Calu3 (cell line): ENCODE measurements around the gene FHIT. TPM values are rescaled to one million over a fixed set of nuclear protein-coding genes. Genes with fewer than 3 reads are reported as not detected.

Experiments
- BruUV-seq: library from RNA; stranded (reverse); fragments of 400-500 nt; replicated peaks from 2 replicates; lab custom pipeline; 2021; lab: Mats Ljungman, UMichigan
- CTCF ChIA-PET: fragments of 300-600 bp; sonication (Branson Sonifier 250); formaldehyde crosslinking; loops from one replicate; lab custom pipeline; 2022; ENCODE audit warnings: antibody characterized with exemption; lab: Charles Lee
- DNase-seq: peaks from one replicate; pipeline ENCODE4 v3.0.0; 2022
- H3K27ac Mint-ChIP-seq: one replicate; pipeline ENCODE4 v1.8.0; 2022; ENCODE audit warnings: mixed read lengths; ENCODE audit not compliant: unreplicated experiment
- H3K27me3 Mint-ChIP-seq: one replicate; pipeline ENCODE4 v1.8.0; 2022; ENCODE audit warnings: mixed read lengths; ENCODE audit not compliant: unreplicated experiment
- H3K36me3 Mint-ChIP-seq: one replicate; pipeline ENCODE4 v1.8.0; 2022; ENCODE audit warnings: mild to moderate bottlenecking, moderate library complexity, mixed read lengths; ENCODE audit not compliant: insufficient read depth, unreplicated experiment
- H3K4me1 Mint-ChIP-seq: one replicate; pipeline ENCODE4 v1.8.0; 2022; ENCODE audit warnings: mild to moderate bottlenecking, low read depth, mixed read lengths; ENCODE audit not compliant: unreplicated experiment
- H3K4me3 Mint-ChIP-seq: one replicate; pipeline ENCODE4 v1.8.0; 2022; ENCODE audit warnings: mild to moderate bottlenecking, low read depth, moderate library complexity, mixed read lengths; ENCODE audit not compliant: unreplicated experiment
- H3K9me3 Mint-ChIP-seq: one replicate; pipeline ENCODE4 v1.8.0; 2022; ENCODE audit warnings: low read depth, mixed read lengths; ENCODE audit not compliant: unreplicated experiment
- intact Hi-C: fragments of 100-400 bp; cut with micrococcal nuclease; formaldehyde crosslinking; loops from one replicate; pipeline ENCODE4 v1.10.0; 2022; ENCODE audit not compliant: unreplicated experiment
- total RNA-seq: library from RNA; stranded (reverse); gene quantifications from 2 replicates; pipeline ENCODE4 v1.2.3, GENCODE V29; 2022
- TF ChIP-seq, protein P1 (sequence below): fragments of 200-600 bp; IDR thresholded peaks from one replicate; pipeline ENCODE4 v1.8.0; 2022; ENCODE audit warnings: antibody characterized with exemption; ENCODE audit not compliant: unreplicated experiment

Gene FHIT
- total RNA-seq, 1 experiment from 2014 or later = 6.2 TPM

GRCh38 chr3:60728006-60728405 is 523.2 kb downstream of the FHIT start:
- intact Hi-C loops = no loop called here
- no peak overlapping the region for H3K4me3 Mint-ChIP-seq
- CTCF ChIA-PET = no interaction called here
- DNase-seq = no peak
- H3K27ac Mint-ChIP-seq = no peak overlapping the region
- H3K4me1 Mint-ChIP-seq = no peaks in the 10 kb centered on the region
- H3K9me3 Mint-ChIP-seq = peaks cover 6% of the 10 kb centered on the region
- no peaks in the 10 kb centered on the region for H3K36me3 Mint-ChIP-seq
- no peaks in the 10 kb centered on the region for H3K27me3 Mint-ChIP-seq
- no TSS peak for BruUV-seq
- TF ChIP-seq, protein P1, sequence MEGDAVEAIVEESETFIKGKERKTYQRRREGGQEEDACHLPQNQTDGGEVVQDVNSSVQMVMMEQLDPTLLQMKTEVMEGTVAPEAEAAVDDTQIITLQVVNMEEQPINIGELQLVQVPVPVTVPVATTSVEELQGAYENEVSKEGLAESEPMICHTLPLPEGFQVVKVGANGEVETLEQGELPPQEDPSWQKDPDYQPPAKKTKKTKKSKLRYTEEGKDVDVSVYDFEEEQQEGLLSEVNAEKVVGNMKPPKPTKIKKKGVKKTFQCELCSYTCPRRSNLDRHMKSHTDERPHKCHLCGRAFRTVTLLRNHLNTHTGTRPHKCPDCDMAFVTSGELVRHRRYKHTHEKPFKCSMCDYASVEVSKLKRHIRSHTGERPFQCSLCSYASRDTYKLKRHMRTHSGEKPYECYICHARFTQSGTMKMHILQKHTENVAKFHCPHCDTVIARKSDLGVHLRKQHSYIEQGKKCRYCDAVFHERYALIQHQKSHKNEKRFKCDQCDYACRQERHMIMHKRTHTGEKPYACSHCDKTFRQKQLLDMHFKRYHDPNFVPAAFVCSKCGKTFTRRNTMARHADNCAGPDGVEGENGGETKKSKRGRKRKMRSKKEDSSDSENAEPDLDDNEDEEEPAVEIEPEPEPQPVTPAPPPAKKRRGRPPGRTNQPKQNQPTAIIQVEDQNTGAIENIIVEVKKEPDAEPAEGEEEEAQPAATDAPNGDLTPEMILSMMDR = no peak

- Mint-ChIP-seq H3K4me1 (no peaks in the 10 kb centered on the region), H3K4me3 (no peak overlapping the region), H3K27me3 (no peaks in the 10 kb centered on the region), H3K27ac (no peak overlapping the region), H3K36me3 (no peaks in the 10 kb centered on the region), H3K9me3 (peaks cover 6% of the 10 kb centered on the region)
- BruUV-seq = no TSS peak
- intact Hi-C loops = no loop called here
- CTCF ChIA-PET = no interaction called here
- DNase-seq = no peak
- TF ChIP-seq, protein P1 = no peak
These were observed 530.5 kb downstream of the FHIT start for GRCh38 chr3:60720736-60721135.

- TF ChIP-seq, protein P1 = no peak
- intact Hi-C loops = no loop called here
- no peak for DNase-seq
- BruUV-seq = no TSS peak
- Mint-ChIP-seq H3K9me3 (peaks cover 6% of the 10 kb centered on the region), H3K36me3 (no peaks in the 10 kb centered on the region), H3K27me3 (no peaks in the 10 kb centered on the region), H3K27ac (no peak overlapping the region), H3K4me3 (no peak overlapping the region), H3K4me1 (no peaks in the 10 kb centered on the region)
- CTCF ChIA-PET = no interaction called here
These were observed 534.7 kb downstream of the FHIT start for GRCh38 chr3:60716573-60716972.

GRCh38 chr3:60708191-60708975 is 542.9 kb downstream of the FHIT start:
- CTCF ChIA-PET = no interaction called here
- intact Hi-C loops = loop anchor here (5.0 kb wide), 1 partner anchor 814 kb away; no protein-coding TSS in a partner anchor
- H3K27me3 Mint-ChIP-seq = no peaks in the 10 kb centered on the region

More at GRCh38 chr3:60708191-60708975, 542.9 kb downstream of the FHIT start:
- TF ChIP-seq, protein P1 = no peak
- Mint-ChIP-seq H3K4me1 (no peaks in the 10 kb centered on the region), H3K27ac (no peak overlapping the region), H3K9me3 (peaks cover 8% of the 10 kb centered on the region), H3K4me3 (no peak overlapping the region), H3K36me3 (no peaks in the 10 kb centered on the region)
- DNase-seq = no peak
- no TSS peak for BruUV-seq
